DMS114 treated with DMSO at 0.1 percent for 48 hours (cell line): ENCODE measurements around the gene TBC1D14.

ENCODE experiments used
- DNase-seq: peaks from one replicate; lab custom pipeline; 2025; ENCODE audit not compliant: unreplicated experiment; lab: John Stamatoyannopoulos, UW

TBC1D14 gene

GRCh38 chr4:6944301-6945051 is 34.9 kb downstream of the TBC1D14 start:
- DNase-seq = no peak

DNA sequence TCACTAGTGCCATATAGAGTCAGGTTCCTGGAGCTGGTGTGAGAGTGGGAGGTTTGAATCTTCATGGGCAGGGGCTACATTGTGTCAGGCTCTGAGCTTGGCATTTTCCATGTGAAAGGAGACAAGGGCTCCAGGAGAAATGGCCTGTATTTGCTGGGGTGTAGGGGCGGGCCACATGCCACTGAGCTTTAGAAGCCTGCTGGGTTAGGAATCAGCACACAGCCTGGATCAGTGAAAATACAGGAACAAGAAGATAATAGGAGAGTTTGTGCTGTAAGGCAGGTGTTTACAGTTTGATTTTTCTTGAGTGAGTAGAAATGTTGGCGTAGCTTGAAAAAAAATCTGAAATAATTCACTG is 35.4 kb downstream of the TBC1D14 start:
- DNase-seq = no peak

DNA sequence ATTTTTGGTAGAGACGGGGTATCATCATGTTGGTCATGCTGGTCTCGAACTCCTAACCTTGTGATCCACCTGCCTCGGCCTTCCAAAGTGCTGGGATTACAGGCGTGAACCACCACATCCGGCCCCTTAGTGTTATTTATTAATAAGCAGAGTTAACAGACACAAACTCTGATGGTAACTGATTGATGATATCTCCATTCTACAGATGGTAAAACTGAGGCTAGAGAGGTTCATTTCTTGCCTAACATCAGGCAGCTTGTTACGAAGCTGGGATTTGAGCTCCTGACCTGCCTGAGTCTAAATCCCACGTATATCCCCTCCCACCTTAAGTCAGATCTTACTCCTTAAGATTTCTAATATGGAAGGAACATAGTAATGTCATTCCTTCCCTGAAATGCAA is 36.9 kb downstream of the TBC1D14 start:
- no peak for DNase-seq

GRCh38 chr4:6948134-6948460 is 38.5 kb downstream of the TBC1D14 start:
- no peak for DNase-seq

- DNase-seq = no peak
These were observed 42.3 kb downstream of the TBC1D14 start for GRCh38 chr4:6951880-6952381.

DNA sequence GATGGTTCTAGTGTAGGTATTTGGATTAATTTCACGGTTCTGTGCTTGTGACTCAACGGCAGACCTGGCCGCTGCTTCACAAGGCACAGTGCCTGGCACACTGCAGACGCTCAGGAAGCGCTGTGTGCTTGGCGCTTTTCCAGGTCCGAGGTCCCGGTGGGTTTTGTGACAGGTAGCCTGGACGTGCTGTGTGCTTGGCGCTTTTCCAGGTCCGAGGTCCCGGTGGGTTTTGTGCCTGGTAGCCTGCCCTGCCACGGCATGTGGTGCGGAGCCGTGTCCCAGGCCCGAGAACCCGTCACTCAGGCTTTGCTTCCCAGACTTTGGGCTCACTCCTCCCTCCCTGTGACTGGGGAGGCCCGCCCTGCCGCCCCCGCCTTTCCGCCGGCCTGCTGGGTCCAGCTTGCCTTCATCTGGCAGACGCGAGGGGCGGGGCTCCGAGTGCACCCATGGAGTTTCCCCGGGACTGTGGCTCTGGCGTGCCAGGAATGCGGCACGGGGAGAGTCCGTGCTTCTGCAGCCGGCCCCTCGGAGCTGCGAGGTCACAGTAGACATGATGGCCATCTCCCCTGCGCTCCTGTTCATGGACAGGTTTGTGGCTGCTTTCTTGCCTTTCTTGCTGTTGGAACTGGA is 44.2 kb downstream of the TBC1D14 start:
- no peak for DNase-seq

DNA sequence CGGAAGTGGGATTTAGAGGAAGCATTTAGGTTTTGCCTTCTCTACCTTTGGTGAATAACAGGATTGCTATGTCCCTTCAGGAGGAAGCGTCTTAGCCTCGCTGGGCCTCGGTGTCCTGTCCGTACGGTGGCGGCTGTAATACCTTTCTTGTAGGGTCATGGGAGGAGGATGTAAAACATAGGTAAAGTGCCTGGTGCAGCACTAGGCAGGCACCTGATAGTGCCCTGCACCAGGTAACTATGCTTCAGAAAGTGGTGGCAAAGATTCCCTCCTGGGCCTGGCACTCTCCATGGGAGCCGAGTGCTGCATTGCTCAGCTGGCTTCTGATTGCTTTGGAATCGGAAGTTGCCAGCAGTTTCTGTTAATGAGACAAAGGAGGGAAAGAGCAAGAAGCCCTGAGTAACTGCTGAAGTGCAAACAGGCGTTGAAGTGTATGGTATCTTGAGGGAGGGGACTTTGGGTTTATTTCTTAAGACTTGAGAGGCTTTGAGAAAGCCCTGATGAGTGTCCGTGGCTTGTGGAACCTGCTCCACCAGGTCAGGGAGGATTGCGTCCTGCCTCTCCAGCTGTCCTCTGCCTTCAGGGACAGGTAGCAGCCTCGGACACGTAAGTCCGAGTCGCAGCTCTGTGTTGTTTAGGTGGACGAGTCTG is 45.8 kb downstream of the TBC1D14 start:
- DNase-seq = no peak

GRCh38 chr4:6956087-6956433 is 46.4 kb downstream of the TBC1D14 start:
- DNase-seq = no peak

DNA sequence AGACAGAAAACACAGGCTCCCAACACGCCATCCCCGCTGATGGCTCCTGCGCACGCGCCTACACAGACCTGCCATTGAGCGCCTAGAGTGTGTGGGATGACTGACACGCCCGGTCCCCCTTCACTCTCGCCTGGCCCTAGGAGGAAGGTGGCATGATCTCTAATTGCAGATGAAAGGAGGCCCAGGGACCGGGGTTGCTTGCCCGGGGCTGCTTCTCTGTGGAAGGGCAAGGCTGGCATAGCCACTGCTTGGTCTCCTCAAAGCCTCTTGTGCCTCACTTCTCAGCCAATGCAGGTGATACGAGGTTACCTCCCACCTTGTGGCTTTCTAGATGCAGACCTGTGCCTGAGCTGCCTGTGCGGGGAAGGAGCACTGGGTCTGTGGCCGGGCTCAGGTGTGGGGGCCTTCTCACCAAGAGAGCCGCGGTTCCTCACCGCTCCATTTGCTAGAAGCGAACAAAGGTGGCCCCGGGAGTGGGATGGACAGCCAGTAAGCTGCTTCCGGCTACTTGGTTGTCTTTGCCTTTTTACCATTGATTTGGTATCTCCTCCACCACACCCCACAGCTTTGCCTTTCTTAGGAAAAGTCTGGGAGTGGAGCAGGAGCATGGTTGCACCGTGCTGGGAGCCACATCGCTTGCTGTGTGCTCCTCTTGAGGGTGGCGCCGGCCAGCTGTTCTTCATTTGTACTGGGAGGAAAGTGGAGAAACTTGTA is 47.0 kb downstream of the TBC1D14 start:
- no peak for DNase-seq

GRCh38 chr4:6957148-6957520 is 47.5 kb downstream of the TBC1D14 start:
- no peak for DNase-seq

GRCh38 chr4:6957994-6958393 is 48.4 kb downstream of the TBC1D14 start:
- no peak for DNase-seq

- no peak for DNase-seq
These were observed 49.6 kb downstream of the TBC1D14 start for GRCh38 chr4:6959261-6959660.

GRCh38 chr4:6960154-6960553 is 50.5 kb downstream of the TBC1D14 start:
- no peak for DNase-seq

GRCh38 chr4:6960628-6961412 is 51.2 kb downstream of the TBC1D14 start:
- no peak for DNase-seq

GRCh38 chr4:6961496-6962210 is 52.0 kb downstream of the TBC1D14 start:
- no peak for DNase-seq

DNA sequence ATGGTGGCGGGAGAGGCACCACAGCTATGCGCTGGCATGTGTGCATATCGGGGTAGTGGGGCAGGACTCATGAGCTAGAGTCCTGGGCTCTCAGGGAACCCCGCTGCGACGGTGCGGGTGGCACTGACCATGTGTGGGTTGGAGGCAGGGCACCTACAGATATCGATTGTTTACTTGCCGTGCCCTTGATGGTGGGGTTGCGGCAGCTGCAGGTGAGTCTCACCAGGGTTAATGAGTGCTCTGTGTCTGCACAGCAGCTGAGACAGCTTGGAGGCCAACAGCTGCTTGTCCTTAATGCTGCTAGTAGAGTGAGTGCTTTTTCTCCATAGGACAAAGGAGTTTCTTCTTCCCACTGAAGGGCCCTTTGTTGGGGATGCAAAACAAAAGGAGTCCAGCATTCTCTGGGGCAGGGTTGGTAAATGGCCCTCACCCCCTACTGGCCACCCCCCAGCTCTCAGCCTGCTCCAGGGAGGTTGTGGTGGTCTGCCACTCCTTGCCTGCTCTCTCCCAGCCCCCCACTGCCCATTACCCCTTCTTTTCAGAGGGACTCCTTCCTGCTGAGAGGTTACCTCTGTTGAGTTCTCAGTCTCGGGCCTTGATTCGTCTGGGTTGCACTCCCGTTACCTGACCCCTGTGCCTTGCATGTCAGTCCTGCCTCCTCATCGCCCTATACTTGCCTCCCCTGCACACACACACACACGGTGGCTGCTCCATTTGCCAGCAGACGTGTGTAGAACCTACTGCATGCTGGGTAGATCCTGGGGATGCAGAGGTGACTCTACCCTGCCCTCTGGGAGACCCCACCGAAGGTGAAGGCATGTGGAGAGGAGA is 52.8 kb downstream of the TBC1D14 start:
- DNase-seq = no peak

DNA sequence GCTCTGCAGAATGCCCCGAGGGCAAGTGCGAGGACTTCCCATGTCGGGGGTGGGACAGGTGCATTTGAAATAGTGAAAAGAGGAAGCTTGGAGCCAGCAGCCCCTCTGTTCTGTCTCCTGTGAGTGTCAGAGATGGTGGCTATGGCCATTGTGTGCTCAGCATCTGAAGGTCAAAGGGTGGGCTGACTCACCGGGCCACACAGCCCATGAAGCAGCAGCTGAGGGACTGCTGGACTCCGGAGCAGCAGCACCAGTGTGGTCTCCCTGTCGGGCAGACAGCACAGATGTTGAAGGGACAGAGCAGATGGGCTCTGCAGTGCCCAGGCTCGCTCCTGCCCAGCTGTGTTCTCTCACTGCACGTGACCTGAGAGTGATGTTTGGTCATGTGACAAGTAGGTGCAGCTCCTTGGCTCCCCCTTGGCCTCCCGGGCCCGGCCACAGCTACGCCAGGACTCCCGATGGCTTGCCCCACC is 53.5 kb downstream of the TBC1D14 start:
- no peak for DNase-seq

DNA sequence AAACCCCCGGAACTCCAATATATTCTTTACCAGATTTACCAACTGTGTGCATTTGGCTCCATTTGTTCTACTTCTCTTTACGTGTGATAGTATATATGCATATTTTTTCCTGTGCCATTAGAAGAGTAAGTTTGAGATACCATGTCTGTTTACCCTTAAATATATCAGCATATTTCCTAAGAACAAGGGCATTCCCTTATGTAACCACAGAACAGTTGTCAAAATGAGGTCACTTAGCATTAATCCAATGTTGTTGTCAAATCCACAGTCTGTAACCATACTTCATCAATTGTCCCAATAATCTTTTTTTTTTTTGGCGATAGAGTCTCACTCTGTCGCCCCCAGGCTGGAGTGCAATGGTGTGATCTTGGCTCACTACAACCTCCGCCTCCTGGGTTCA is 55.2 kb downstream of the TBC1D14 start:
- DNase-seq = no peak

GRCh38 chr4:6965329-6965728 is 55.7 kb downstream of the TBC1D14 start:
- no peak for DNase-seq
